Natural killer cell (primary cell): ENCODE measurements around the gene CNTFR. TPM values are rescaled to one million over a fixed set of nuclear protein-coding genes. Genes with fewer than 3 reads are reported as not detected.

ENCODE experiments used
- ATAC-seq, 3 donors: fragments of 150-1000 bp in 2 of 3; fragments of 200-7000 bp in 1 of 3; cut with Tn5 transposase; 1 replicate in 1 of 3; 2 replicates in 2 of 3; pipeline ENCODE4 v1.10.0; 2021; ENCODE audit warnings: mild to moderate bottlenecking in 2 of 3, moderate library complexity in 2 of 3
- DNase-seq, 2 donors: peaks; one replicate each; pipeline versions ENCODE4 v3.0.0 to v3.0.0-alpha.2; 2013 to 2021; ENCODE audit warnings: mixed read lengths in 1 of 2
- H3K27ac ChIP-seq: one replicate; pipeline ENCODE4 v1.5.1; 2013; ENCODE audit warnings: mild to moderate bottlenecking, low read length
- H3K27me3 ChIP-seq: one replicate; pipeline ENCODE4 v1.6.1; 2013; ENCODE audit warnings: low read length; ENCODE audit not compliant: control insufficient read depth, insufficient read depth
- H3K36me3 ChIP-seq: one replicate; pipeline ENCODE4 v1.6.1; 2013; ENCODE audit warnings: low read length; ENCODE audit not compliant: control insufficient read depth, insufficient read depth
- H3K4me1 ChIP-seq: one replicate; pipeline ENCODE4 v1.6.1; 2013; ENCODE audit warnings: low read length; ENCODE audit not compliant: control insufficient read depth, insufficient read depth
- H3K4me3 ChIP-seq: one replicate; pipeline ENCODE4 v1.5.1; 2013; ENCODE audit warnings: low read length
- H3K9me3 ChIP-seq: one replicate; pipeline ENCODE4 v1.6.1; 2013; ENCODE audit warnings: low read length; ENCODE audit not compliant: control insufficient read depth, insufficient read depth
- H3K27ac Mint-ChIP-seq, 2 donors: one replicate each; pipeline ENCODE4 v1.8.0; 2022; ENCODE audit warnings: mild to moderate bottlenecking in 2 of 2, mixed read lengths in 2 of 2, moderate library complexity in 1 of 2
- H3K27me3 Mint-ChIP-seq, 2 donors: one replicate each; pipeline ENCODE4 v1.8.0; 2022; ENCODE audit warnings: low read depth in 2 of 2, mixed read lengths in 2 of 2
- H3K36me3 Mint-ChIP-seq: one replicate; pipeline ENCODE4 v1.8.0; 2022; ENCODE audit warnings: mixed read lengths
- H3K4me1 Mint-ChIP-seq, 2 donors: one replicate each; pipeline ENCODE4 v1.8.0; 2022; ENCODE audit warnings: mixed read lengths in 2 of 2
- H3K4me3 Mint-ChIP-seq: one replicate; pipeline ENCODE4 v1.8.0; 2022; ENCODE audit warnings: mild to moderate bottlenecking, moderate library complexity, mixed read lengths
- H3K9me3 Mint-ChIP-seq, 2 donors: one replicate each; pipeline ENCODE4 v1.8.0; 2022; ENCODE audit warnings: mixed read lengths in 2 of 2
- WGBS: methylation state at CpG from one replicate; pipeline ENCODE4 v1.1.7; 2013; ENCODE audit warnings: missing lambda C conversion rate; ENCODE audit not compliant: insufficient coverage; 5-methylcytosine and 5-hydroxymethylcytosine counted together
- intact Hi-C: fragments of 100-400 bp; cut with micrococcal nuclease; formaldehyde crosslinking; loops from one replicate; pipeline ENCODE4 v1.14.2; 2022
- total RNA-seq, 4 donors: library from RNA; stranded (reverse); fragments of 120-200 nt in 1 of 4; gene quantifications; one replicate each; pipeline versions ENCODE4 v1.2.3 to v1.2.4, GENCODE V29; 2013 to 2022
- TF ChIP-seq, protein P1 (sequence below): fragments of 200-600 bp; IDR thresholded peaks from one replicate; pipeline ENCODE4 v1.8.0; 2022; ENCODE audit warnings: antibody characterized with exemption

Gene CNTFR
- total RNA-seq, 3 donors from 2014 or later (not counting 1 experiment from before 2014, with no cell fraction given), result not detected

DNA sequence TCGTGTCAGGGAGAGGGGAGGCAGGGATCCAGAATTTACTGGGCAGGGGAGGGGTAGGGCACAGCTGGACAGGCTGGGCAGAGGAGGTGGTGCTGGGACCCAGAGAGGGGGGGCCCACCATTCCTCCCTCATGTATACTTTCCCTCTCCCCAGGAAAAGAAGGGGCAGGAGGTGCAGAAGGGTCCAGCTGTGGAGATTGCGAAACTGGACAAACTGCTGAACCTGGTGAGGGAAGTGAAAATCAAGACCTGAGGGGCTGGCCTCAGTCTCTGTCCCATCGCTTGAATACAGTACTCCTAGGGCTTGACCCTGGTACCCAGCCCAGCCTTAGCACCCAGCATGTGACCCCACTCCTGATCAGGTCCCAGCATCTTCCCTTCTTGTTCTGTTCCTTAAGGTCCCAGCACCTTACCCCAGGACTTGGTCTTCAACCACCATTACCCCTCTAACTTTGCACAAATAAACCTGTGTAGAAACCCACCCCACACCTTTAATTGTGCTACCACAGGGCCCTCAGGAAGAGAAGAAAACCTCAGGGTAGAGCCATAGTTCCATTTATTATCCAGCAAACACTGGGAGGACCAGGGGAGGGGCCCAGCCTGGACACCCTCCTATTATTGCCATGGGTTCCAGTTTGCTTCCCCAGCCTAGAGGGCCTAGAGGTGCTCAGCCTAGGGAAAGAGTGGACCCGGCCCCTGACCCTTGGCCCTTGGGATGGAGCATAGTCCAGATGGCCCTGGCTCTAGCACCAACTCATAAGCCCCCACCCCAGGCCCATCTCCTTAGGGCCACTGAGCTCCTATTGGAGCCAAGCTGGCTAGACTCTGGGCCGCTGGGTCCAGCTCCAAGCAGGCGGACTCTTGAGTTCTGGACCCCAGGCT is 68.8 kb downstream of the CNTFR start:
- H3K4me1 ChIP-seq, result peaks cover 20% of the 10 kb centered on the region
- H3K36me3 Mint-ChIP-seq, result no peaks in the 10 kb centered on the region

GRCh38 chr9:34520096-34520495 is 69.4 kb downstream of the CNTFR start:
- H3K36me3 Mint-ChIP-seq, result no peaks in the 10 kb centered on the region
- no peak overlapping the region for H3K4me3 Mint-ChIP-seq
- H3K27me3 Mint-ChIP-seq, result peaks cover 10 to 12% of the 10 kb centered on the region in 2 donors
- H3K9me3 ChIP-seq, result no peaks in the 10 kb centered on the region
- H3K4me3 ChIP-seq, result no peak overlapping the region
- peaks cover 6 to 19% of the 10 kb centered on the region in 2 donors for H3K4me1 Mint-ChIP-seq
- intact Hi-C loops, result no loop called here
- ATAC-seq (no peak), DNase-seq (no peak)
- peaks cover 20% of the 10 kb centered on the region for H3K4me1 ChIP-seq
- TF ChIP-seq, protein P1, sequence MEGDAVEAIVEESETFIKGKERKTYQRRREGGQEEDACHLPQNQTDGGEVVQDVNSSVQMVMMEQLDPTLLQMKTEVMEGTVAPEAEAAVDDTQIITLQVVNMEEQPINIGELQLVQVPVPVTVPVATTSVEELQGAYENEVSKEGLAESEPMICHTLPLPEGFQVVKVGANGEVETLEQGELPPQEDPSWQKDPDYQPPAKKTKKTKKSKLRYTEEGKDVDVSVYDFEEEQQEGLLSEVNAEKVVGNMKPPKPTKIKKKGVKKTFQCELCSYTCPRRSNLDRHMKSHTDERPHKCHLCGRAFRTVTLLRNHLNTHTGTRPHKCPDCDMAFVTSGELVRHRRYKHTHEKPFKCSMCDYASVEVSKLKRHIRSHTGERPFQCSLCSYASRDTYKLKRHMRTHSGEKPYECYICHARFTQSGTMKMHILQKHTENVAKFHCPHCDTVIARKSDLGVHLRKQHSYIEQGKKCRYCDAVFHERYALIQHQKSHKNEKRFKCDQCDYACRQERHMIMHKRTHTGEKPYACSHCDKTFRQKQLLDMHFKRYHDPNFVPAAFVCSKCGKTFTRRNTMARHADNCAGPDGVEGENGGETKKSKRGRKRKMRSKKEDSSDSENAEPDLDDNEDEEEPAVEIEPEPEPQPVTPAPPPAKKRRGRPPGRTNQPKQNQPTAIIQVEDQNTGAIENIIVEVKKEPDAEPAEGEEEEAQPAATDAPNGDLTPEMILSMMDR, result no peak
- H3K9me3 Mint-ChIP-seq, result no peaks in the 10 kb centered on the region
- H3K36me3 ChIP-seq, result no peaks in the 10 kb centered on the region
- no peaks in the 10 kb centered on the region for H3K27me3 ChIP-seq
- H3K27ac Mint-ChIP-seq, result no peak overlapping the region
- H3K27ac ChIP-seq, result no peak overlapping the region
- WGBS, result 91% methylated on average over 6 of the region's 6 CpGs

More for the DNA sequence above, 68.8 kb downstream of the CNTFR start:
- H3K9me3 Mint-ChIP-seq, result no peaks in the 10 kb centered on the region
- ATAC-seq (no peak), DNase-seq (no peak)
- no peaks in the 10 kb centered on the region for H3K36me3 ChIP-seq
- peaks cover 6 to 19% of the 10 kb centered on the region in 2 donors for H3K4me1 Mint-ChIP-seq
- peaks cover 2% of the 10 kb centered on the region for H3K27me3 ChIP-seq
- H3K4me3 ChIP-seq, result no peak overlapping the region
- 92% methylated on average over 6 of the region's 6 CpGs for WGBS
- H3K27ac ChIP-seq, result no peak overlapping the region
- no peaks in the 10 kb centered on the region for H3K9me3 ChIP-seq
- H3K27ac Mint-ChIP-seq, result no peak overlapping the region
- peaks cover 16 to 18% of the 10 kb centered on the region in 2 donors for H3K27me3 Mint-ChIP-seq
- intact Hi-C loops, result no loop called here
- no peak overlapping the region for H3K4me3 Mint-ChIP-seq
- TF ChIP-seq, protein P1, result no peak

DNA sequence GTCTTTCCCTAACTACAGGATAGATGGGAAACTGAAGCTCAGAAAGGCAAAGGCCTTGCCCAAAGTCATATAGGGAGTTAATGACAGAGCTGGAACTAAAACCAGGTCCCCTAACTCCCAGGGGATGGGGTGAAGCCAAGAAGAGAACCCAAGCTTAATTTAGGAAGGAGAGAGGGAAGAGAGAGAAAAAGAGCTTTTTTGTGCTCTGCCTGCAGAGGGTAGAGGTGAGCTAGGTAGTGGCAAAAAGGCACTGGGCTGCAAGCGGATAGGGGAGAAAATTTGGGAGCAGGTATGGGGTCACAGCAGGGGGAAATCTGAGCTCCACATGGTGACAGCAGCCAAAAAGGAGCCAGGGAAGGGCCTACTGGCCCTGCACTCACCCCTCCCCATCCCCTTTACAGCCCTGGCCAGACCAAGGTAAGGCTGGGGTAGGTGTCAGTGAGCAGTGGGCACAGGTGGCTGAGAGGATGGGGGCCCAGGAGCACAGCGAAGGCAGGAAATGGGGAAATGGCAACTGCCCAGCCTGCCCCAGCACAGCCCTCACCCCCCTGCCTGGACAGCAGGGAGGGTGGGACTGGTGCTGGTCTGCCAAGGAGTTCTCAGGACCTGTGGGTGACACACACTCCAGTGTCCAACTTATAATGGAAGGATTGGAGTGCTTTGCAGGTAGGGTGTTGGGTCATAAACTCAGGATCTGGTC is 70.1 kb downstream of the CNTFR start:
- Mint-ChIP-seq H3K27me3 (peaks cover 6 to 7% of the 10 kb centered on the region in 2 donors), H3K4me1 (peaks cover 6 to 19% of the 10 kb centered on the region in 2 donors), H3K27ac (no peak overlapping the region), H3K36me3 (no peaks in the 10 kb centered on the region), H3K4me3 (no peak overlapping the region), H3K9me3 (no peaks in the 10 kb centered on the region)
- intact Hi-C loops, result no loop called here
- Histone ChIP-seq H3K9me3 (no peaks in the 10 kb centered on the region), H3K4me3 (no peak overlapping the region), H3K4me1 (peaks cover 20% of the 10 kb centered on the region), H3K36me3 (no peaks in the 10 kb centered on the region), H3K27me3 (no peaks in the 10 kb centered on the region), H3K27ac (no peak overlapping the region)
- ATAC-seq (no peak), DNase-seq (no peak)
- WGBS, result 77% methylated on average over 2 of the region's 2 CpGs
- TF ChIP-seq, protein P1, result no peak
